ENCODE measurements around the gene MYBPH. TPM values are rescaled to one million over a fixed set of nuclear protein-coding genes. Genes with fewer than 3 reads are reported as not detected.

Gene MYBPH
- total and polyA plus RNA-seq, 2 donors (not counting 3 experiments of a cell fraction or from before 2014, with no cell fraction given) = not detected

- H3K4me2 ChIP-seq (ENCODE audit: insufficient read depth, low read length) = no peak overlapping the region
- H3K9me3 ChIP-seq (replicated peaks; ENCODE audit: control insufficient read depth, insufficient read depth, low read length) = no peaks in the 10 kb centered on the region
- H3K9me1 ChIP-seq (replicated peaks; ENCODE audit: control insufficient read depth, extremely low read depth, insufficient read depth, low read length) = no peaks in the 10 kb centered on the region
- DNase-seq (ENCODE audit: low read depth, low spot score) = no peak
- BruUV-seq (replicated peaks) = no TSS peak
- dilution Hi-C loops (cut with MboI; ENCODE audit: extremely low pct_ligation_motif_present, low sequenced_read_pairs) (no loop called here), intact Hi-C loops (cut with micrococcal nuclease) (no loop called here)
- H3K4me3 ChIP-seq (replicated peaks in 1 of 3; ENCODE audit: insufficient read depth in 1 of 3, low read depth in 1 of 3, low read length in 3 of 3) = no peak overlapping the region
- ChIA-PET POLR2A (no interaction called here), CTCF (interaction anchor here (1.0 to 10.8 kb wide), 4 partner anchors 9 to 96 kb away, joined by 3 to 341 read pairs (median 161); no protein-coding TSS in a partner anchor)
- no peak overlapping the region for H3K9ac ChIP-seq (replicated peaks; ENCODE audit: extremely low read depth, insufficient read depth, low read length)
- FAIRE-seq = no peak
- H3K27ac ChIP-seq (ENCODE audit: insufficient read depth, low read depth, low read length) = no peak overlapping the region
- no peaks in the 10 kb centered on the region for H3K36me3 ChIP-seq (ENCODE audit: control insufficient read depth in 2 of 2, extremely low read depth in 1 of 2, insufficient read depth in 2 of 2, low read length in 2 of 2)
- no peak overlapping the region for H2AFZ ChIP-seq (ENCODE audit: low read depth, low read length)
- H3K79me2 ChIP-seq (ENCODE audit: control insufficient read depth, insufficient read depth, low read length) = no peaks in the 10 kb centered on the region
- H3K27me3 ChIP-seq (ENCODE audit: control insufficient read depth in 2 of 2, insufficient read depth in 2 of 2, low read length in 2 of 2) = peaks cover 26 to 47% of the 10 kb centered on the region in 2 experiments
- no peaks in the 10 kb centered on the region for H4K20me1 ChIP-seq (replicated peaks; ENCODE audit: control insufficient read depth, extremely low read depth, insufficient read depth, low read length)
- TF ChIP-seq JUN (IDR thresholded peaks at IDR 0.05; ENCODE audit: borderline replicate concordance, insufficient read depth, insufficient read length, low read depth) (no peak), POLR2AphosphoS5 (IDR thresholded peaks at IDR 0.05; ENCODE audit: insufficient read depth, low read depth, low read length) (no peak), POLR2A (IDR thresholded peaks at IDR 0.05; ENCODE audit: low read depth, low read length) (no peak), CTCF (IDR thresholded peaks at IDR 0.05; ENCODE audit: extremely low read depth in 1 of 2, insufficient read depth in 1 of 2, low read depth in 1 of 2, low read length in 2 of 2) (no peak), GATA2 (IDR thresholded peaks at IDR 0.05; ENCODE audit: insufficient read depth, insufficient read length, low read depth, low read length) (no peak), EZH2 (IDR thresholded peaks at IDR 0.05; ENCODE audit: borderline replicate concordance, low read depth, low read length, severe bottlenecking) (no peak)
- H3K4me1 ChIP-seq (ENCODE audit: control insufficient read depth, extremely low read depth, insufficient read depth, low read length) = peaks cover 3% of the 10 kb centered on the region
Observed at GRCh38 chr1:203122159-203122558, 53.5 kb downstream of the MYBPH start.

Data from endothelial cell of umbilical vein (primary cell).